ENCODE results near the gene ANKMY1.

Gene ANKMY1

GRCh38 chr2:240449764-240450531 is 107.8 kb downstream of the ANKMY1 start:
- no peak for ATAC-seq

GRCh38 chr2:240448387-240449274 is 109.2 kb downstream of the ANKMY1 start:
- ATAC-seq = no peak
- TF ChIP-seq ARNTL (CRISPR knock-in tag; IDR thresholded peaks at IDR 0.05; ENCODE audit: borderline replicate concordance, low read depth) = no peak
- TF ChIP-seq PATZ1 (CRISPR knock-in tag; IDR thresholded peaks at IDR 0.05; ENCODE audit: borderline replicate concordance) = no peak
- TF ChIP-seq PPARA (CRISPR knock-in tag; IDR thresholded peaks at IDR 0.05; ENCODE audit: borderline replicate concordance) = no peak
- TF ChIP-seq ESRRG (CRISPR knock-in tag; IDR thresholded peaks at IDR 0.05) = no peak

More at GRCh38 chr2:240449764-240450531, 107.8 kb downstream of the ANKMY1 start:
- no peak for TF ChIP-seq ISL1 (CRISPR knock-in tag; IDR thresholded peaks at IDR 0.05)
- TF ChIP-seq ZNF70 (CRISPR knock-in tag; IDR thresholded peaks at IDR 0.05) = no peak
- no peak for TF ChIP-seq CREB5 (CRISPR knock-in tag; IDR thresholded peaks at IDR 0.05; ENCODE audit: low read depth)
- TF ChIP-seq ARNTL (CRISPR knock-in tag; IDR thresholded peaks at IDR 0.05; ENCODE audit: borderline replicate concordance, low read depth) = no peak
- no peak for TF ChIP-seq CSDC2 (CRISPR knock-in tag; IDR thresholded peaks at IDR 0.05)
- TF ChIP-seq TSHZ2 (CRISPR knock-in tag; IDR thresholded peaks at IDR 0.05) = no peak
- no peak for TF ChIP-seq ZNF8 (CRISPR knock-in tag; IDR thresholded peaks at IDR 0.05)
- no peak for TF ChIP-seq OSR1 (CRISPR knock-in tag; IDR thresholded peaks at IDR 0.05)
- TF ChIP-seq PPARA (CRISPR knock-in tag; IDR thresholded peaks at IDR 0.05; ENCODE audit: borderline replicate concordance) = no peak

GRCh38 chr2:240447934-240448333 is 109.9 kb downstream of the ANKMY1 start:
- ATAC-seq = no peak
- no peak for TF ChIP-seq OSR1 (CRISPR knock-in tag; IDR thresholded peaks at IDR 0.05)
- no peak for TF ChIP-seq ZNF8 (CRISPR knock-in tag; IDR thresholded peaks at IDR 0.05)
- TF ChIP-seq ZFP30 (CRISPR knock-in tag; IDR thresholded peaks at IDR 0.05) = no peak
- no peak for TF ChIP-seq ZNF565 (CRISPR knock-in tag; conservative IDR thresholded peaks at IDR 0.05; ENCODE audit: low read depth)
- no peak for TF ChIP-seq BACH2 (CRISPR knock-in tag; IDR thresholded peaks at IDR 0.05; ENCODE audit: borderline replicate concordance)
- TF ChIP-seq ESRRG (CRISPR knock-in tag; IDR thresholded peaks at IDR 0.05) = no peak
- TF ChIP-seq POU6F1 (CRISPR knock-in tag; IDR thresholded peaks at IDR 0.05; ENCODE audit: borderline replicate concordance, low read depth) = no peak
- TF ChIP-seq PATZ1 (CRISPR knock-in tag; IDR thresholded peaks at IDR 0.05; ENCODE audit: borderline replicate concordance) = no peak
- no peak for TF ChIP-seq ISL1 (CRISPR knock-in tag; IDR thresholded peaks at IDR 0.05)
- no peak for TF ChIP-seq TCF4 (CRISPR knock-in tag; IDR thresholded peaks at IDR 0.05; ENCODE audit: borderline replicate concordance)
- TF ChIP-seq SNAI2 (CRISPR knock-in tag; IDR thresholded peaks at IDR 0.05) = no peak
- TF ChIP-seq CSDC2 (CRISPR knock-in tag; IDR thresholded peaks at IDR 0.05) = no peak
- no peak for TF ChIP-seq ARNTL (CRISPR knock-in tag; IDR thresholded peaks at IDR 0.05; ENCODE audit: borderline replicate concordance, low read depth)
- TF ChIP-seq GLIS3 (CRISPR knock-in tag; IDR thresholded peaks at IDR 0.05) = no peak
- no peak for TF ChIP-seq ZFP3 (CRISPR knock-in tag; IDR thresholded peaks at IDR 0.05)
- no peak for TF ChIP-seq TSHZ2 (CRISPR knock-in tag; IDR thresholded peaks at IDR 0.05)
- TF ChIP-seq TOX (CRISPR knock-in tag; IDR thresholded peaks at IDR 0.05; ENCODE audit: borderline replicate concordance) = no peak
- TF ChIP-seq ZNF70 (CRISPR knock-in tag; IDR thresholded peaks at IDR 0.05) = no peak
- TF ChIP-seq ZC3H10 (CRISPR knock-in tag; IDR thresholded peaks at IDR 0.05) = no peak
- TF ChIP-seq PPARA (CRISPR knock-in tag; IDR thresholded peaks at IDR 0.05; ENCODE audit: borderline replicate concordance) = no peak
